Ishikawa (cell line): Measurements from ENCODE around the gene AKAP6.

Experiments used
- CEBPB ChIP-seq: IDR thresholded peaks from 2 replicates; pipeline ENCODE4 v1.6.1; 2012
- CREB1 ChIP-seq: IDR thresholded peaks from 2 replicates; pipeline ENCODE4 v1.6.1; 2012; ENCODE audit warnings: low read depth
- EGR1 ChIP-seq: IDR thresholded peaks from 2 replicates; pipeline ENCODE4 v1.6.1; 2012
- EP300 ChIP-seq: IDR thresholded peaks from 2 replicates; pipeline ENCODE4 v1.6.1; 2012; ENCODE audit warnings: borderline replicate concordance
- FOXM1 ChIP-seq: IDR thresholded peaks from 2 replicates; pipeline ENCODE4 v1.6.1; 2012; ENCODE audit warnings: low read depth, borderline replicate concordance
- NFIC ChIP-seq: IDR thresholded peaks from 2 replicates; pipeline ENCODE4 v1.6.1; 2012
- RAD21 ChIP-seq: IDR thresholded peaks from 2 replicates; pipeline ENCODE4 v1.6.1; 2012; ENCODE audit warnings: low read depth
- TAF1 ChIP-seq: IDR thresholded peaks from 2 replicates; pipeline ENCODE4 v1.6.1; 2012; ENCODE audit warnings: low read depth, mild to moderate bottlenecking
- TCF12 ChIP-seq: IDR thresholded peaks from 2 replicates; pipeline ENCODE4 v1.6.1; 2012; ENCODE audit warnings: low read depth
- TEAD4 ChIP-seq: IDR thresholded peaks from 2 replicates; pipeline ENCODE4 v1.6.1; 2012
- YY1 ChIP-seq: IDR thresholded peaks from 2 replicates; pipeline ENCODE4 v1.6.1; 2012; ENCODE audit warnings: low read depth
- ZBTB7A ChIP-seq: IDR thresholded peaks from 2 replicates; pipeline ENCODE4 v1.6.1; 2012; ENCODE audit warnings: low read depth
- TF ChIP-seq, protein P1 (sequence below): IDR thresholded peaks from 2 replicates; pipeline ENCODE4 v1.6.1; 2012
- TF ChIP-seq, protein P2 (sequence below): IDR thresholded peaks from 2 replicates; pipeline ENCODE4 v1.6.1; 2012
- TF ChIP-seq, protein P3 (sequence below): IDR thresholded peaks from 2 replicates; pipeline ENCODE4 v1.6.1; 2012; ENCODE audit warnings: low read depth, mild to moderate bottlenecking

Gene AKAP6

DNA sequence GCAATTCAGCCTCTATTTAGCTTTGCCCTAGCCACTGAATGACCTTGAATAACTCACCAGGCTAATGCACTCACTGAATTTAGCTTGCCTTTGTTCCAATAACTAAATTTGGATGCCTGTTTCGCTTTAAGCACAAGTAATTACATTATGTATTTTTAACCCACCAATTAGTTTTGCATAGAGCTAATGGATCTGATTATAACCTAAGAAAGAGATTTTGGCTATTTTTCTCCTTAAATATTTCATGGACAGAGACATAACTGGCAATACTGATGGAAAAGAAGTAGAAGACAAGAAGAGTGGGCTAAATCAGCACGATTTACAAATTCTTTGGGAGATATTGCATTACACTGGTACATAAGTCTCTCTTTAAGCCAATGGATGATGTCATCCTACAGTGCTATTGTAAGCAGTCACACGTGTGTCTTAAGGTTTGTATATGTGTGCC, 85.7 kb downstream of the AKAP6 start:
- TF ChIP-seq CEBPB = no peak
- no peak for TF ChIP-seq EGR1
- no peak for TF ChIP-seq RAD21
- TF ChIP-seq, protein P1, sequence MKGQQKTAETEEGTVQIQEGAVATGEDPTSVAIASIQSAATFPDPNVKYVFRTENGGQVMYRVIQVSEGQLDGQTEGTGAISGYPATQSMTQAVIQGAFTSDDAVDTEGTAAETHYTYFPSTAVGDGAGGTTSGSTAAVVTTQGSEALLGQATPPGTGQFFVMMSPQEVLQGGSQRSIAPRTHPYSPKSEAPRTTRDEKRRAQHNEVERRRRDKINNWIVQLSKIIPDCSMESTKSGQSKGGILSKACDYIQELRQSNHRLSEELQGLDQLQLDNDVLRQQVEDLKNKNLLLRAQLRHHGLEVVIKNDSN = no peak
- TF ChIP-seq FOXM1 = no peak
- TF ChIP-seq YY1 = no peak
- no peak for TF ChIP-seq NFIC
- TF ChIP-seq, protein P2, sequence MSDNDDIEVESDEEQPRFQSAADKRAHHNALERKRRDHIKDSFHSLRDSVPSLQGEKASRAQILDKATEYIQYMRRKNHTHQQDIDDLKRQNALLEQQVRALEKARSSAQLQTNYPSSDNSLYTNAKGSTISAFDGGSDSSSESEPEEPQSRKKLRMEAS = no peak
- TF ChIP-seq EP300 = no peak
- no peak for TF ChIP-seq TAF1
- no peak for TF ChIP-seq TCF12
- no peak for TF ChIP-seq TEAD4
- no peak for TF ChIP-seq CREB1
- TF ChIP-seq, protein P3, sequence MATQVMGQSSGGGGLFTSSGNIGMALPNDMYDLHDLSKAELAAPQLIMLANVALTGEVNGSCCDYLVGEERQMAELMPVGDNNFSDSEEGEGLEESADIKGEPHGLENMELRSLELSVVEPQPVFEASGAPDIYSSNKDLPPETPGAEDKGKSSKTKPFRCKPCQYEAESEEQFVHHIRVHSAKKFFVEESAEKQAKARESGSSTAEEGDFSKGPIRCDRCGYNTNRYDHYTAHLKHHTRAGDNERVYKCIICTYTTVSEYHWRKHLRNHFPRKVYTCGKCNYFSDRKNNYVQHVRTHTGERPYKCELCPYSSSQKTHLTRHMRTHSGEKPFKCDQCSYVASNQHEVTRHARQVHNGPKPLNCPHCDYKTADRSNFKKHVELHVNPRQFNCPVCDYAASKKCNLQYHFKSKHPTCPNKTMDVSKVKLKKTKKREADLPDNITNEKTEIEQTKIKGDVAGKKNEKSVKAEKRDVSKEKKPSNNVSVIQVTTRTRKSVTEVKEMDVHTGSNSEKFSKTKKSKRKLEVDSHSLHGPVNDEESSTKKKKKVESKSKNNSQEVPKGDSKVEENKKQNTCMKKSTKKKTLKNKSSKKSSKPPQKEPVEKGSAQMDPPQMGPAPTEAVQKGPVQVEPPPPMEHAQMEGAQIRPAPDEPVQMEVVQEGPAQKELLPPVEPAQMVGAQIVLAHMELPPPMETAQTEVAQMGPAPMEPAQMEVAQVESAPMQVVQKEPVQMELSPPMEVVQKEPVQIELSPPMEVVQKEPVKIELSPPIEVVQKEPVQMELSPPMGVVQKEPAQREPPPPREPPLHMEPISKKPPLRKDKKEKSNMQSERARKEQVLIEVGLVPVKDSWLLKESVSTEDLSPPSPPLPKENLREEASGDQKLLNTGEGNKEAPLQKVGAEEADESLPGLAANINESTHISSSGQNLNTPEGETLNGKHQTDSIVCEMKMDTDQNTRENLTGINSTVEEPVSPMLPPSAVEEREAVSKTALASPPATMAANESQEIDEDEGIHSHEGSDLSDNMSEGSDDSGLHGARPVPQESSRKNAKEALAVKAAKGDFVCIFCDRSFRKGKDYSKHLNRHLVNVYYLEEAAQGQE = no peak
- TF ChIP-seq ZBTB7A = no peak

DNA sequence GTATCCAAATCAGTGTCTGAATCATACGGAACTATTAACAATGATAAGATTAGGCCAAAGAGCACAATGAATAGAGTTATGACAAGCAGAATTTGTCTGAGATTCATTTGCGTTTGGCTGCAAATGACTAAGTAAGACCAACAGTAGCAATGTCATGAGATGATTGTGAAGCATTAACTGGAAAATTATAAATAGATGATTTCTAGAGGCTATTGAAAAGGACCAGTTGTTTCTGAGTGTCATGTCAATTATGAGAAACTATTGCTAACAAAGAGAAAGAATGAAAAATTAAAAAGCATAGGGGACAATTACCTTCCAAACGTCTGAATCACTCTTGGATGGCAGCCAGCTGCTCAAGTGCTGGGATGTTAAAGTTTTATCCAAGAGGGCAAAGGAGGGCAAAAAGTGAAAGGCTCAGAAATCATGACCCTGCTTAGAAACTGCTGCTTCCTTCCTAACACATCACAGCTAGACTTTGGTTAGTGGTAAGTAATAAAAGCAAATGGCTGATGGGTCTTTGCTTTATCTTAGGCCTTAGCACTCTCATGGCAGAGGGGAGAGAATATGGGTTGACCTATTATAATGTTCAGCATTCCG, 89.0 kb downstream of the AKAP6 start:
- TF ChIP-seq, protein P3 = no peak
- TF ChIP-seq TCF12 = 0 out of 2 replicates have a peak, but pooled peaks have one; percentile 55
- TF ChIP-seq NFIC = peak; percentile 87
- TF ChIP-seq FOXM1 = no peak
- no peak for TF ChIP-seq YY1
- TF ChIP-seq, protein P1 = no peak

DNA sequence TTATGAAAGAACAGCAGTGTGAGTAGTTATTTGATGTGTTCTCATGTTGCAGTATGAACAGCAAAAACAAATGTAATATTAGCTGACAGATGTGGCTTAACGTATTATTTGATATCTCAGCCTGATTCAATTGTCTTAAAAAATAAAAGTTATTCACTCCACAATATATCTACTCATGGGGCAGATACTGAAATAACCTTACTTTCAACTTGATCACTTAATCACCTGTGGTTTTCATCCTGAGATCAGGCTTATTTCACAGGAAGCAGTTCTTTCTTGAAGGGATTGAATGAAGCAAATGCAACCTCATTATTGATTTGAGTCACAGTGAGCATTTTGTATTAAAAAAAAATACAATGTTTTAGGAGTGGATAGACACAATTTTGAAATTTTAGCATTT, 90.3 kb downstream of the AKAP6 start:
- TF ChIP-seq TEAD4 (no peak), YY1 (no peak), RAD21 (no peak), CREB1 (no peak), TAF1 (no peak), ZBTB7A (no peak), EP300 (no peak), TCF12 (no peak), FOXM1 (no peak), NFIC (no peak), CEBPB (no peak), EGR1 (no peak)
- TF ChIP-seq, protein P2 = no peak
- TF ChIP-seq, protein P3 = no peak
- TF ChIP-seq, protein P1 = no peak

DNA sequence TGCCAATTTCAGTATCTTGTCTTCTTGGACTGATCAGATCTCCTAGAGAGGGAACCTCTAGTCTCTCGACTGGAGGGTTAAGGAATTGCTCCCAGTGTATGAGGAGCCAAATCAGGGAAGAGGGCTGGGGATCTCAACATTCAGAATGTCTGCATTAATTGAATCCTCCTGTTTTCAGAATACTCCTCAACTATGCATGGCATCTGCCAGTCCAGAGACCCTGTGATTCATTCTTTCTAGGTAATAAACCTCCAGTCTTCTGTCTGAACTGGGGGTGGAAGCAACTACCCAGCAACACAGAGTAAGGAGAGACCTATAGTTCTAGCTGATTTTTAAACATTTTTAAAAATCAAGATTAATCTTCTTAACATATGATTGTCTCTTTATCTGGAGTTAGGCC, 92.7 kb downstream of the AKAP6 start:
- TF ChIP-seq TEAD4 (no peak), CEBPB (no peak), YY1 (no peak), RAD21 (no peak), EGR1 (no peak), TCF12 (no peak), ZBTB7A (no peak), FOXM1 (no peak), CREB1 (no peak), NFIC (no peak), TAF1 (no peak), EP300 (no peak)
- TF ChIP-seq, protein P1 = no peak
- TF ChIP-seq, protein P3 = no peak
- TF ChIP-seq, protein P2 = no peak
